Epidermal melanocyte (primary cell): ENCODE measurements around the gene CIRBP.
A peak's percentile ranks its signal among the peaks of the same experiment; 100 is the strongest.

Experiments
- DNase-seq: peaks from one replicate; pipeline ENCODE4 v3.0.0; 2011; ENCODE audit warnings: low spot score; ENCODE audit not compliant: insufficient read length

Gene CIRBP

DNA sequence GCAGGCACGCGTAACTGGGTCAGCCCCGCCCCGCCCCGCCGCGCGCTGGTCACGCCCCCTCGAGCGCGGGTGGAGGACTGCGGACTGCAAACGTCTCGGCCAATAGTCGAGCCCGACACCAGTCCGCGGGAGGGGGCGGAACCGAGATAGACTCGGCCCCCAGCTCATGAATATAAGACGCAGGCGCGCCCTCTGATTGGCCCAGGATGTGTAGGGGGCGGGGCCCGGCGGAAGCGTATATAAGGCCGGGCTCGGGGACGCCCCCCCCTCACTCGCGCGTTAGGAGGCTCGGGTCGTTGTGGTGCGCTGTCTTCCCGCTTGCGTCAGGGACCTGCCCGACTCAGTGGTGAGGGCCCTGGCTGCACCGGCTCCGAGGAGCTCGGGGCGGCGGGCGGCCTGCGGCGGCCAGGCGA lies at the start of gene CIRBP:
CIRBP (plus strand) TSS at position 268 of the 413 bp plus-strand sequence. CDS start 1,602 bp downstream, outside the sequence.
- peak; percentile 99 for DNase-seq

GRCh38 chr19:1219786-1220476 lies 49.2 kb upstream of the CIRBP start:
- DNase-seq, result no peak

DNA sequence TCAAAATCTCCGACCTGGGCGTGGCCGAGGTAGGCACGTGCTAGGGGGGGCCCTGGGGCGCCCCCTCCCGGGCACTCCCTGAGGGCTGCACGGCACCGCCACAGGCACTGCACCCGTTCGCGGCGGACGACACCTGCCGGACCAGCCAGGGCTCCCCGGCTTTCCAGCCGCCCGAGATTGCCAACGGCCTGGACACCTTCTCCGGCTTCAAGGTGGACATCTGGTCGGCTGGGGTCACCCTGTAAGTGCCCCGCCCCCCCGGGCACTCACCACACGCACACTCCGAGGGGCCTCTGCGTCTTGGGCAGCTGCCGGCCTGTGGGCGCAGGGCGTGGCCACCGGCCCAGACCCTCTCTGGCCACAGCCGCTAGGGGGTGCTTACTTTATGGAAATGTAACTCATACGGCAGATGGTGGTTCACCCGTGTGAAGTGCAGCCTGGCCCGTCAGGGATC lies 48.6 kb upstream of the CIRBP start:
- no peak for DNase-seq

DNA sequence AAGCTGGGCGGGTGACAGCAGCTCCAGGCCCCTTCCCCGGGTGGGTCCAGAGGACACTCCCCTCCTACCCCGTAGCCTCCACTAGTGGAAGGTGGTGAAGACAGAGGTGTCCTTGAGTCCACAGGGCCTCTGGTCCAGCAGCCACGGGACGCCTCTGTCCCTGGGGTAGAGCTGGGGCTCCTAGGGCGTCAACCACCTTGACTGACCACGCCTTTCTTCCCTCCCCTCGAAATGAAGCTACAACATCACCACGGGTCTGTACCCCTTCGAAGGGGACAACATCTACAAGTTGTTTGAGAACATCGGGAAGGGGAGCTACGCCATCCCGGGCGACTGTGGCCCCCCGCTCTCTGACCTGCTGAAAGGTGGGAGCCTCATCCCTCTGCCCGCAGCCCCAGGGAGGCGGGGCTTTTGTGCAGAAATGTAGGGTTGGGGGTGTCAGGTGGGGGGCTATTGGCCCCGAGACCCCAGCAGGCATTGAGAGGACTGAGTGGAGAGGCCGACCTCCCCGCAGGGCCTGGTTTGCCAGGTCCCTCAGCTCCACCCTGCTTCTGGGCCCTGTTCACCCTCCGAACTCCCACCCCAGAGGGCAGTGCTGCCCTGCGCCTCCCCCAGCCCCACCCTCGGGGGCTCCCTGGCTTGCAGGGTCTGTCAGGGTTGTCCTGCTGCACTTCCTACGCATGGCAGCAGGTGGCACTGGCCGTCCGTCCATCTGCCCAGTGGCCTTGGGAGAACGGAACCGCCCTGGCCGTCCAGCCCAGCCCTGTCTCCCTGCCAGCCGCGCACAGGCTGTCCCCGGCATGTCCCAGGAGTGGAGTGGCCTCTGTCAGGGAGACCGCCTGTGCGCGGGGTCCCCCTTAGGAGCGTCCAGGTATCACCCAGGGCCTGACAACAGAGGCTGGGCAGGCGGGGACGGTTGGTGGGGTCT lies 47.9 kb upstream of the CIRBP start:
- peak; percentile 73 for DNase-seq

- DNase-seq, result no peak
Observed at GRCh38 chr19:1221904-1222255, 47.3 kb upstream of the CIRBP start.

DNA sequence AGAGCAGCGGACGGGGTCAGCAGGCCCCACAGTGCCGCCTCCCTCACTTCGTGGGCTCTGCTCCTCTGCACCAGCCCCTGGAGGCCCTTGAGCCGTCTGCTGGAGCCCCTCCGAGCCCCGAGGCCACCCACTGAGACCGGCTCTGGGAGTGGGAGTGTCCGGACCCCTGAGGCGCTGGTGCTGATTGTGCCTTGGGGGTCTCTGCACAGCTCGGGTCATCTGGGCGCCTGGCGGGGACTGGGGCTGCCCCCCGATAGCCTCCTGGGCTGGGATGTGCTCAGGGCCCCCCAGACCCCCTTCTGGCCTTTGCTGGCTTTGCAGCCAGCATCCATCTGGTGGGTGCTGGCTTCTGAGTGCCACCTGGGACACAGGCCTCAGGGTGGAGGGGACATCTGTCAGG lies 46.7 kb upstream of the CIRBP start:
- no peak for DNase-seq

DNA sequence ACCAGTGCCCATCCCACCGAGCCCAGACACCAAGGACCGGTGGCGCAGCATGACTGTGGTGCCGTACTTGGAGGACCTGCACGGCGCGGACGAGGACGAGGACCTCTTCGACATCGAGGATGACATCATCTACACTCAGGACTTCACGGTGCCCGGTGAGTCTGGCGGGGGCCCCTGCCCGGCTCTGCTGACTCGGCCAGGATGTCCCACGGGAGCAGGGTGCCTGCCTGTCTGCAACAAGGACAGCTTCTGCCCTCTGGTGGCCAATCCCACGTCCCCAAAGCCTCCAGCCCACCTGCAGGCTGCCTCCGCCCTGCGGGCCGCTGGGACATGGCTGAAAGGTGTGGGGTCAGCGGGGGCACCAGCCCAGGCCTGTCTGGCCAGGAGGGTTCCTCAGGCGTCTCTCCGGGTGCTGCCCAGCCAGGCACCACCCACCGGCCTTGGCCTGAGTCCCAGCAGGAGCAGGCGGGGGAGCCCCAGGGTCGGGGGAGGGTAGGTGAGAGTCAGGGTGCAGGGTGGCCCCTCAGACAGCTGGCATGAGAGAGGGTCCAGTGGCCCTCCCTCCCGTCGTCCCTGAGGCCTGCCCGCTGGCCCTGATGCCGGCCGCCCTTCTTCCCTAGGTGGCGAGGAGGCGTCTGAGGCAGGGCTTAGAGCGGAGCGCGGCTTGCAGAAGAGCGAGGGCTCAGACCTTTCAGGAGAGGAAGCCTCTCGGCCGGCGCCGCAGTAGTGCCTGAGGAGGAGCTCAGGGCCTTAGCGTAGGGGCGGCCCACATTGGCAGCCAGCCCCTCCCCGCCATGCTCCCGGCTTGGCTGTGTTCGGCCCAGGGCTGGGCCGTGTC lies 45.9 kb upstream of the CIRBP start:
- no peak for DNase-seq

GRCh38 chr19:1224047-1224825 lies 44.9 kb upstream of the CIRBP start:
- no peak for DNase-seq

DNA sequence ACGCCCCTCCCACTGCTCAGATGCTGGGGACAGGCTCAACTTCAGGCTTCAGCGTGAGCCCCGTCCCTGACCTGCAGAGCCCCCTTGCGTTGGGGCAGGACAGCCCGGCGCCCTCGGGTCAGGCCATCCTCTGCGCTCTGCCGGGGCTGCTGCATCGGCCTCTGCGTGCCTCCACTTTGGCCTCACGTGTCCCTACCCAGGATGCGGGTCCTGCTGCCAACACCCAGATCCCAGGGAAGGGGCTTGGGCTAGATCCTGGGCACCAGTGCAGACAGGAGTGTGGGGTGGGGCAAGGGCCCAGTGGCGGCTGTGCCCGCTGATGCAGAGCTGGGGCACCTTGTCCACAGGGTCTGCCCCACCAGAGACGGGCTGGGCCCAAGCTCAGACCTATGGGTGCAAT lies 44.3 kb upstream of the CIRBP start:
- DNase-seq, result no peak

DNA sequence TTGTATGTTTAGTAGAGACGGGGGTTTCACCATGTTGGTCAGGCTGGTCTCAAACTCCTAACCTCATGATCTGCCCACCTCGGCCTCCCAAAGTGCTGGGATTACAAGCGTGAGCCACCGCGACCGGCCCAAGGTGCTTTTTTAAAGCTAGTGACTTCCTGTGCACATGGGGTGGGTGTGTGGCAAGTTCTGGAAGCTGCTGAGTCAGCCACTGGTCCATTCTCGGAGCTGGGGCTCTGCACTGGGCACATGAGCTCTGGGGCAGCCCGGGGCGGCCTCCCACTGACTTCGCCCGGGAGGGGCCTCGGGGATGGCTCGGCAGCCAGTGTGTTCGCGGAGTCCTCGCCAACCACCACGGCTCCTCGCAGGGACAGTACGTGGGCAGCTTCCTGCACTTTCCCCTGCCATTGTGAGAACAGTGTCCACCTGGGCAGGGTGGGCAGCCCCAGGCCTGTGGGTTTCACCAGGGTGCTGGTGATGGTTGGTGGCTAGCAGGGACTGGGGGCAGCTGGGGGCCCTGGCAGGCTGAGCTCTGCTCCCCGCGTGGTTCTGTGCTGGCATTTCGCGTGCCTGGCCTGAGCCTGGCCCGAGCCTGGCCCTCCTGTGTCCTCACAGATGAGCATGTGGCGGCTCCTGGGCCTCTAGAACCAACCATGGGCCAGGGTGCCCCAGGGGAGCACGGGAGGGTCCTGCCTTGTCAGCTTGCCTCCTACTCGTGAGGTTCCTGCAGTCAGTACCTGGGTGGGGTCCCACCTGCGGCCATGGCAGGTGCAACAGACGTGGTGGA lies 43.5 kb upstream of the CIRBP start:
- no peak for DNase-seq

- DNase-seq, result no peak
Observed at GRCh38 chr19:1226227-1226518, 43.0 kb upstream of the CIRBP start.

GRCh38 chr19:1226522-1227303 lies 42.4 kb upstream of the CIRBP start:
- no peak for DNase-seq

DNA sequence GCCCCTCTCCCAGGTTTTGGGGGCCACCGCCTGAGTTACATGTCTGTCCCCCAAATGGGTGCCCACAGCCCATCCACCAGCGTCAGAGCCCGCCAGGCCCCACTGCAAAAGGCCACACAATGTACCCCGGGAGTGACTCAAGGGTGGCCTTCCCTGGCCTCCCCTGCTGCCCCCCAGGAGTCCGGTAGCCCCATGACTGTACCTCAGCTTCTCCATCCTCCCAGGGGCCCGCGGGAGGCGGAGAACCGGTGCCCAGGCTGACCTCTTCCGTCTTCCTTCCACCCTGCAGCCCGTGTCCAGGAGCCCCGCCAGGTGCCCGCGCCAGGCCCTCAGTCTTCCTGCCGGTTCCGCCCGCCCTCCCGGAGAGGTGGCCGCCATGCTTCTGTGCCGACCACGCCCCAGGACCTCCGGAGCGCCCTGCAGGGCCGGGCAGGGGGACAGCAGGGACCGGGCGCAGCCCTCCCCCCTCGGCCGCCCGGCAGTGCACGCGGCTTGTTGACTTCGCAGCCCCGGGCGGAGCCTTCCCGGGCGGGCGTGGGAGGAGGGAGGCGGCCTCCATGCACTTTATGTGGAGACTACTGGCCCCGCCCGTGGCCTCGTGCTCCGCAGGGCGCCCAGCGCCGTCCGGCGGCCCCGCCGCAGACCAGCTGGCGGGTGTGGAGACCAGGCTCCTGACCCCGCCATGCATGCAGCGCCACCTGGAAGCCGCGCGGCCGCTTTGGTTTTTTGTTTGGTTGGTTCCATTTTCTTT lies 41.7 kb upstream of the CIRBP start:
- no peak for DNase-seq

DNA sequence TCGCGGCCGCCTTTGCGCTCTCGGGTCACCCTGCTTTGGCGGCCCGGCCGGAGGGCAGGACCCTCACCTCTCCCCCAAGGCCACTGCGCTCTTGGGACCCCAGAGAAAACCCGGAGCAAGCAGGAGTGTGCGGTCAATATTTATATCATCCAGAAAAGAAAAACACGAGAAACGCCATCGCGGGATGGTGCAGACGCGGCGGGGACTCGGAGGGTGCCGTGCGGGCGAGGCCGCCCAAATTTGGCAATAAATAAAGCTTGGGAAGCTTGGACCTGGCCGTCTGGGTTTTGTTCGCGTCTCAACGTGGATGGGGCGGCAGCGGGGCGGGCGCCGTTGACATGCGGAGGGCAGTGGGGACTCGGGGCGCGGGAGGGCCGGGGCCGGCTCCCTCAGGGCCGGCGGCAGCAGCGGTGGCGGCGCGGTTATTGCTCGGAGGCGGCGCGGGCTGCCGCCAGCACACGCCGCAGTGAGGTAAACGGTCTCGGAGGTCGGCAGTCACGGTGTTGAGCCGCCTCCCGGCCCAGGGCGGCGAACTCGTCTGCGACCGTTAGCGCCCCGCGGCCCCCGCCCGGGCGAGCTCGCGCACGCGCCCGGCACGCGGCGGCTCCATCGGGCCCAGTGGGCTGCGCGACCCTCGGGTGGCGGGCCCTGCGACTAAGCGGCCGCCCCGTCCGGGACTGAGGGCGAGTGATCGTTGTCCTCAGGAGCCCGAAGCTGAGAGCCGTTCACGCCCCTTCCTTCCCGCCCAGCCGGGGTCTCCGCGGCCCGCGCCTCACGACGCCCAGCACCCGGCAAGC lies 40.8 kb upstream of the CIRBP start:
- DNase-seq, result no peak

DNA sequence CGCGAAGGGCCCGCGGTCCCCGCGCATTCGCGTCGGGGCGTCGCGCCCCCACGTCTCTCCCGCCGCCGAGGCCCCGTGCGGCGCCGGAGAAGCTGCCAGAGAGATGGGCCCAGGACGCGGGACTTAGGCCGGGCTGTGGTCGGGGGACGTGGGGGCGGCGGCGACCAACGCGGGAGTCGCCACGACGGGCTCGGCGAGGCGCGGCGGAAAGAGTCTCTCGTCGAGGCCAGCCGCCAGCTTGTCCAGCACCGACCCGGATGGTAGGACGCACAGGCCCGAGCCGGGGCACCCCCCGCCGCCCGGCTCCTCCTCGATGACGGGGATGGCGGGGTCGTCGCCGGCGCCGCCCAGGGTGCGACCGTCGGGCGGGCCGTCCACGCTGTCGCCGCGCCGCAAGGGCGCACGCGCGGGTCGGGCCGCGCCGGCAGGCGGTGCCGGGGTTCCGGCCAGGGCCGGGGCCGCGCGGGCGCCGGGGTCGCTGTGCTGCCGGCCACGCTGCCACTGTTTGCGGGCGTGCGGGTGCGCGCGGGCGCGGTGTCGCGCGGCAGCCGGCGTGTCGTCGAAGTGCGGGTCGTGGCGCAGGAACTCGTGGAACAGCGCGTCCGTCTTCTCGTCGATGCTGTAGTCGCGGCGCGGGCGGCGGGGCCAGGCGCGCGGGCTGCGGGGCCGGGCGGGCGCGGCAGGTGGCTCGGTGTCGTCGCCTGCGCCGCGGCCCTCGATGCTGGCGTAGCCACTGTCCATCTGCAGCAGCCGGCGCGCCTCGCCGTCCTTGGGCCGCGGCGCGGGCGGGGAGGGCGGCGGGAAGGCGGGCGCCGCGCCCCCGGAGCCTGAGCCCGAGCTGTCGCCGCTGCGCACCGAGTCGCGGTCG lies 39.8 kb upstream of the CIRBP start:
- no peak for DNase-seq

GRCh38 chr19:1229924-1230782 lies 39.0 kb upstream of the CIRBP start:
- DNase-seq, result no peak
